A673 (cell line): Measurements from ENCODE around the gene JCHAIN.

Source experiments
- EZH2 ChIP-seq: fragments of 200-600 bp; sonication (generic); IDR thresholded peaks from 2 replicates; pipeline ENCODE4 v1.6.1; 2017; ENCODE audit warnings: borderline replicate concordance, low read depth, mild to moderate bottlenecking, mixed read lengths, antibody characterized with exemption, low read length; ENCODE audit not compliant: poor library complexity, severe bottlenecking
- TF ChIP-seq, protein P1 (sequence below): fragments of 300-800, 200-600 bp; sonication (generic); conservative IDR thresholded peaks from 2 replicates; pipeline ENCODE4 v1.5.1; 2017; ENCODE audit warnings: low read depth, mild to moderate bottlenecking, antibody characterized with exemption, low read length, moderate library complexity, mixed read lengths

- TF ChIP-seq, protein P1, sequence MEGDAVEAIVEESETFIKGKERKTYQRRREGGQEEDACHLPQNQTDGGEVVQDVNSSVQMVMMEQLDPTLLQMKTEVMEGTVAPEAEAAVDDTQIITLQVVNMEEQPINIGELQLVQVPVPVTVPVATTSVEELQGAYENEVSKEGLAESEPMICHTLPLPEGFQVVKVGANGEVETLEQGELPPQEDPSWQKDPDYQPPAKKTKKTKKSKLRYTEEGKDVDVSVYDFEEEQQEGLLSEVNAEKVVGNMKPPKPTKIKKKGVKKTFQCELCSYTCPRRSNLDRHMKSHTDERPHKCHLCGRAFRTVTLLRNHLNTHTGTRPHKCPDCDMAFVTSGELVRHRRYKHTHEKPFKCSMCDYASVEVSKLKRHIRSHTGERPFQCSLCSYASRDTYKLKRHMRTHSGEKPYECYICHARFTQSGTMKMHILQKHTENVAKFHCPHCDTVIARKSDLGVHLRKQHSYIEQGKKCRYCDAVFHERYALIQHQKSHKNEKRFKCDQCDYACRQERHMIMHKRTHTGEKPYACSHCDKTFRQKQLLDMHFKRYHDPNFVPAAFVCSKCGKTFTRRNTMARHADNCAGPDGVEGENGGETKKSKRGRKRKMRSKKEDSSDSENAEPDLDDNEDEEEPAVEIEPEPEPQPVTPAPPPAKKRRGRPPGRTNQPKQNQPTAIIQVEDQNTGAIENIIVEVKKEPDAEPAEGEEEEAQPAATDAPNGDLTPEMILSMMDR, result no peak
- no peak for TF ChIP-seq EZH2
These were observed 6.2 kb downstream of the JCHAIN start for GRCh38 chr4:70660106-70660505.
